Endothelial cell (in vitro differentiated cells): ENCODE data around the gene C9orf78. TPM values are rescaled to one million over a fixed set of nuclear protein-coding genes. Genes with fewer than 3 reads are reported as not detected.

ENCODE experiments used
- DNase-seq: peaks from one replicate; pipeline ENCODE4 v3.0.0; 2021; ENCODE audit warnings: low spot score
- H3K27ac Mint-ChIP-seq: one replicate; pipeline ENCODE4 v1.8.0; 2021; ENCODE audit warnings: mixed read lengths, inconsistent platforms; ENCODE audit not compliant: unreplicated experiment
- H3K27me3 Mint-ChIP-seq: one replicate; pipeline ENCODE4 v1.8.0; 2021; ENCODE audit warnings: mild to moderate bottlenecking, moderate library complexity, mixed read lengths, inconsistent platforms; ENCODE audit not compliant: unreplicated experiment
- H3K36me3 Mint-ChIP-seq: one replicate; pipeline ENCODE4 v1.8.0; 2021; ENCODE audit warnings: mild to moderate bottlenecking, low read depth, mixed read lengths, inconsistent platforms; ENCODE audit not compliant: unreplicated experiment
- H3K4me1 Mint-ChIP-seq: one replicate; pipeline ENCODE4 v1.8.0; 2021; ENCODE audit warnings: mild to moderate bottlenecking, mixed read lengths, inconsistent platforms; ENCODE audit not compliant: unreplicated experiment
- H3K4me3 Mint-ChIP-seq: one replicate; pipeline ENCODE4 v1.8.0; 2021; ENCODE audit warnings: mild to moderate bottlenecking, mixed read lengths, inconsistent platforms; ENCODE audit not compliant: unreplicated experiment
- H3K9me3 Mint-ChIP-seq: one replicate; pipeline ENCODE4 v1.8.0; 2021; ENCODE audit warnings: mixed read lengths, inconsistent platforms; ENCODE audit not compliant: unreplicated experiment
- total RNA-seq: library from RNA; stranded (reverse); fragmentation: NEBNext Ultra II Directional; extraction: Animal tissue kit (Norgen Biotek cat#: 25700); gene quantifications from one replicate; pipeline ENCODE4 v1.2.1, GENCODE V29; 2021; ENCODE audit not compliant: unreplicated experiment
- TF ChIP-seq, protein P1 (sequence below): fragments of 200-600 bp; sonication (generic); IDR thresholded peaks from one replicate; pipeline ENCODE4 v1.5.0; 2021; ENCODE audit warnings: antibody characterized with exemption; ENCODE audit not compliant: unreplicated experiment

Gene C9orf78
- total RNA-seq, 1 donor from 2014 or later: 29.1 TPM

DNA sequence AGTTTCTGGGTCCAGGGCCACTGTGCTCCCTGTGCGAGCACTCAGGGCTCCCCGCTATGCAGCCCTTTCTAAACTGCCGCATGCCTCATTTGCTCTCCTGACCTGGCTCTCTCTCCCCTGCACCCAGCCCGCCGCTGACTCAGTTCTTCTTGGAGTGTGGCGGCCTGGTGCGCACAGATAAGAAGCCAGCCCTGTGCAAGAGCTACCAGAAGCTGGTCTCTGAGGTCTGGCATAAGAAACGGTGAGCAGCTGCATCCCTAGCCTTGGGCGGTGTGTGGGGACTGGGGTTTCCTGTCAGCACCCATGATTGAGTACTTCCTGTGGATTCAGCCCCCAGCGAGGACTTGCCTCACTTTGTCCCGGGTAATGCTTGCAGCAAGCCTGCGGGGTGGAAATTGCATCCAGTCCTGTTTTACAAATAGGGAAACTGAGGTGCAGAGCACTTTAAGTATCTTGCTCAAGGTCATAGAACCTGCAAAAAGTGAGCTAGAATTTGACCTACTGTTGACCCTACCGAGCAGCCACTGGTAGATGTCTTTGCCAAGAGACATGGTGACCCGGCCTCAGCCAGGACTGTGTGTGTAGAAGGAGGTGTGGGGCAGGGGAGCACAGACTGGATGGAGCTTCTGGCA lies 28.1 kb upstream of the C9orf78 start:
- no peaks in the 10 kb centered on the region for H3K27me3 Mint-ChIP-seq
- DNase-seq: no peak
- TF ChIP-seq, protein P1, sequence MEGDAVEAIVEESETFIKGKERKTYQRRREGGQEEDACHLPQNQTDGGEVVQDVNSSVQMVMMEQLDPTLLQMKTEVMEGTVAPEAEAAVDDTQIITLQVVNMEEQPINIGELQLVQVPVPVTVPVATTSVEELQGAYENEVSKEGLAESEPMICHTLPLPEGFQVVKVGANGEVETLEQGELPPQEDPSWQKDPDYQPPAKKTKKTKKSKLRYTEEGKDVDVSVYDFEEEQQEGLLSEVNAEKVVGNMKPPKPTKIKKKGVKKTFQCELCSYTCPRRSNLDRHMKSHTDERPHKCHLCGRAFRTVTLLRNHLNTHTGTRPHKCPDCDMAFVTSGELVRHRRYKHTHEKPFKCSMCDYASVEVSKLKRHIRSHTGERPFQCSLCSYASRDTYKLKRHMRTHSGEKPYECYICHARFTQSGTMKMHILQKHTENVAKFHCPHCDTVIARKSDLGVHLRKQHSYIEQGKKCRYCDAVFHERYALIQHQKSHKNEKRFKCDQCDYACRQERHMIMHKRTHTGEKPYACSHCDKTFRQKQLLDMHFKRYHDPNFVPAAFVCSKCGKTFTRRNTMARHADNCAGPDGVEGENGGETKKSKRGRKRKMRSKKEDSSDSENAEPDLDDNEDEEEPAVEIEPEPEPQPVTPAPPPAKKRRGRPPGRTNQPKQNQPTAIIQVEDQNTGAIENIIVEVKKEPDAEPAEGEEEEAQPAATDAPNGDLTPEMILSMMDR: no peak
- no peak overlapping the region for H3K27ac Mint-ChIP-seq
- H3K36me3 Mint-ChIP-seq: peaks cover 18% of the 10 kb centered on the region
- H3K4me1 Mint-ChIP-seq: no peaks in the 10 kb centered on the region
- H3K9me3 Mint-ChIP-seq: no peaks in the 10 kb centered on the region
- H3K4me3 Mint-ChIP-seq: peak overlapping the region; percentile 26

DNA sequence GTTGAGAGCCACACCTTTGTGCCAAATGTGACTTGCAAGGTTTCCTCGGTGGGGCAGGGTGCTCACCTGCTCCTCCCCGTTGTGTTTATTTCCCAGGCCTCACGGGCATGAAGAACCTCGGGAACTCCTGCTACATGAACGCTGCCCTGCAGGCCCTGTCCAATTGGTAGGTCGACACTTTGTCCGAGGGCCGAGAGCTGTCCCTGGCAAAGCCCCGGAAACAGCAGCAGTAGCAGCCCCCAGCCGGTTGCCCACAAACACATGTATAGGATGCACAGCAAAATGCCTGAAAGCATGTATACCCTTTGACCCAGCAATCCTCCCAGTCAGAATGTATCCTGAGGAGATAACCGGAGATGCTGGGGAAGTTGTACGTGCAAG lies 26.4 kb upstream of the C9orf78 start:
- H3K27ac Mint-ChIP-seq: no peak overlapping the region
- peaks cover under 1% of the 10 kb centered on the region for H3K27me3 Mint-ChIP-seq
- peaks cover 18% of the 10 kb centered on the region for H3K36me3 Mint-ChIP-seq
- no peaks in the 10 kb centered on the region for H3K9me3 Mint-ChIP-seq
- DNase-seq: no peak
- no peak overlapping the region for H3K4me3 Mint-ChIP-seq
- no peaks in the 10 kb centered on the region for H3K4me1 Mint-ChIP-seq
- TF ChIP-seq, protein P1: no peak

DNA sequence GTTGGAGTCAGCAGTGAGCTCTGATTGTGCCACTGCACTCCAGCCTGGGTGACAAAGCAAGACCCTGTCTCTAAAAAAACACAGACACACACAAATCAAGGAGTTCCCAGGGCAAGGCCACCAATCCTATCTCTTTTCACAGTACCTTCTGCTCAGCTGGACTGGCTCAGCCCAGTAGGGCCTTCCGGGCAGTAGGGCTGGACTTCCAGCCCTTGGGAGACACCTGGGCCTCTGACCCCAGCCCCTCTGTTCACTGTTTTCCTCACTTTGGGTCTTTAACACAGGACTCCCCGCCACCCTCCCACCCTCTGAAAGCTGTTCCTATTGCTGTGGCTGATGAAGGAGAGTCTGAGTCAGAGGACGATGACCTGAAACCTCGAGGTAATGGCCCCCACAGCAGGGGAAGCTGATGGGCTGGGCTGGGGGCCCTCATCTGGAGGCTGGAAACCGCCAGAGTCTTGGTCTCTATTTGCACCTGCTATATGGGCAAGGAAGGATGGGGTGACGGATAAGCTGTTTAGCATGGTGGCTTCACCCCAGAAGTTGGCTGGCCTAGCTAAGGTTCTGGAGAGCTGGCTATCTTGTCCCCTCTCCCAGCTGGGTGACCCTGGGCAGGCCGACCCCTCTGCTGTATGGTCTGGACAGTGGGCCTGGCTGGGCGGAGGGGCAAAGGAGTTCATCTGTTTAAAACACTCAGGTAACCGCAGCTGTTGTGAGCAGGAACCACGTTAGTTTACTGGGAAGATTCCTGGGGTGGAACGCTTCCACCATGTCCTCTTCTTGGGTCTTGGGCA lies 25.8 kb upstream of the C9orf78 start:
- Mint-ChIP-seq H3K4me3 (no peak overlapping the region), H3K9me3 (no peaks in the 10 kb centered on the region), H3K4me1 (no peaks in the 10 kb centered on the region), H3K27ac (no peak overlapping the region), H3K27me3 (peaks cover 2% of the 10 kb centered on the region), H3K36me3 (peaks cover 20% of the 10 kb centered on the region)
- DNase-seq: no peak
- TF ChIP-seq, protein P1: no peak

DNA sequence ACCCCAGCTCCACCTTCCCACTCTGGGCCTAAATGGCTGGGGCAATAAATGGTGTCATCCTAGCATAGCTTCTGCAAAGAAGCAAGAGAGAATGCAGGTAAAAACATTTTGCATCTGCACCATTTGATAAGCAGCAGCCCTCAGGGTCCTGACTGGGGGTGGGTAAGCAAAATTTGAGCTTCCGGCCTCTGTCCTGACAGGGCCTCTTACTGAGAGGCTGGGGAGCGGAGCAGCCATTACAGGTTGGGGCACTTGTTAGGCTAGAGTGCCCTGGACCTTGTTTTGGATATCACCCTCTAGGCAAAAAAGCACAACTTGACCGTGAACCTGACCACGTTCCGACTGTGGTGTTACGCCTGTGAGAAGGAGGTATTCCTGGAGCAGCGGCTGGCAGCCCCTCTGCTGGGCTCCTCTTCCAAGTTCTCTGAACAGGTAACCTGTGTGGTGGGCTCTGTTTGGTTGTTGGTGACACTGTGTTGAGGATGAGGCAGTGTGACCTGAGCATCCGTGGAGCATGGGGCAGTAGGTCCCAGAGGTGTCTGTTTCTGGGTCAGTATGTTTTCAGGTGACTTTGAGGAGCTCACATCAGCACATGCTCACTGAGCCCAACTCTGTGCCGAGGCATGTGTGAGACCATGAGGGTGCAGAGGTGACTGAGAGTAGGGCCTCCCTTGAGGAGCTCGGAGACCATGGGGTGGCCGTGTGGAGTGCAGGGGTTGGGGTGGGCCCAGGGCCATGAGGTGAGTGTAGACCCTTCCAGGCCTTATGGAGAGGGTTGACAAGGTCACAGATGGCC lies 23.3 kb upstream of the C9orf78 start:
- Mint-ChIP-seq H3K27me3 (peaks cover 2% of the 10 kb centered on the region), H3K27ac (no peak overlapping the region), H3K9me3 (no peaks in the 10 kb centered on the region), H3K4me1 (no peaks in the 10 kb centered on the region), H3K36me3 (peaks cover 27% of the 10 kb centered on the region), H3K4me3 (no peak overlapping the region)
- TF ChIP-seq, protein P1: no peak
- no peak for DNase-seq

DNA sequence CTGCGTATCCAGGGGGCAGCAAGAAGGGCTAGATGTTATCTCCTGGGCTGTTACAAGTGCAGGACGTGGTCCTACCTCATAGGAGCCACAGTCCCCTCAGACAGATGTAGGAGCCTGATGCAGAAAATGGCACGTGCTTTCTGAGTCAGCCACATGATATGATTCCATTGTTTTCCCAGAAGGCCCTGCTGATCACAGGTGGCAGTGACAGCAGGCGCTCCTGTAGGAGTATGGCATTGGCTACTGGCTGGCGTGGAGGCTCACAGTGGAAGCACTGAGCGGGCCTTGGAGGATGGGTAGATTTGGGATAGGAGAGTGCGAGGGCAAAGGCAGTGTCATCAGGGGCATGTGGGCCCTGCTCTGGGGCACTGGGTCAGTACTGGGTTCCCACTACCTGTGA lies 22.1 kb upstream of the C9orf78 start:
- no peak overlapping the region for H3K4me3 Mint-ChIP-seq
- H3K27me3 Mint-ChIP-seq: peaks cover 2% of the 10 kb centered on the region
- H3K36me3 Mint-ChIP-seq: peaks cover 29% of the 10 kb centered on the region
- DNase-seq: no peak
- TF ChIP-seq, protein P1: no peak
- no peaks in the 10 kb centered on the region for H3K9me3 Mint-ChIP-seq
- no peak overlapping the region for H3K27ac Mint-ChIP-seq
- no peaks in the 10 kb centered on the region for H3K4me1 Mint-ChIP-seq
